ENCODE data around the gene MDN1. TPM values are rescaled to one million over a fixed set of nuclear protein-coding genes. Genes with fewer than 3 reads are reported as not detected.
A peak's percentile ranks its signal among the peaks of the same experiment; 100 is the strongest.

The MDN1 gene
- total and polyA plus RNA-seq, 8 donors = 24.6 to 42.2 (median 39.7) TPM

GRCh38 chr6:89596484-89596883, 223.1 kb downstream of the MDN1 start:
- H3K27ac ChIP-seq = no peak overlapping the region
- no peaks in the 10 kb centered on the region for H3K27me3 ChIP-seq
- DNase-seq (no peak), ATAC-seq (peak; percentile 38)
- intact Hi-C loops (cut with DNase I) = loop anchor here in 1 of 2 donors (5.0 kb wide), 1 partner anchor 164 kb away; the partner anchor contains the start of gene ANKRD6
- H3K36me3 ChIP-seq = no peaks in the 10 kb centered on the region
- no peaks in the 10 kb centered on the region for H3K4me1 ChIP-seq
- H3K9me3 ChIP-seq = no peaks in the 10 kb centered on the region
- no peak overlapping the region for H3K4me3 ChIP-seq
- TF ChIP-seq CTCF (IDR thresholded peaks at IDR 0.05) = no peak

GRCh38 chr6:89596056-89596455, 223.5 kb downstream of the MDN1 start:
- intact Hi-C loops (cut with DNase I) = loop anchor here in 1 of 2 donors (5.0 kb wide), 1 partner anchor 164 kb away; the partner anchor contains the start of gene ANKRD6
- DNase-seq (no peak), ATAC-seq (no peak)
- TF ChIP-seq CTCF (IDR thresholded peaks at IDR 0.05) = no peak
- no peaks in the 10 kb centered on the region for H3K9me3 ChIP-seq
- no peaks in the 10 kb centered on the region for H3K27me3 ChIP-seq
- no peaks in the 10 kb centered on the region for H3K36me3 ChIP-seq
- no peak overlapping the region for H3K4me3 ChIP-seq
- H3K4me1 ChIP-seq = no peaks in the 10 kb centered on the region
- H3K27ac ChIP-seq = no peak overlapping the region

Other genes with a start within 250 kb of the MDN1 start
- gene LYRM2, start 181.0 kb downstream of the MDN1 start, total RNA-seq = 10 to 100 TPM; 34.4 to 43.3 TPM
- 10 to 100 TPM; 38.1 to 46.4 (median 41.8) TPM for gene LYRM2, start 181.0 kb downstream of the MDN1 start, polyA plus RNA-seq (ENCODE audit: insufficient read length in 6 of 6)
- gene CASP8AP2, start 10.1 kb upstream of the MDN1 start, total RNA-seq = 10 to 100 TPM; 15.9 to 16.4 TPM
- 10 to 100 TPM; 21.7 to 30.0 (median 24.8) TPM for gene CASP8AP2, start 10.1 kb upstream of the MDN1 start, polyA plus RNA-seq (ENCODE audit: insufficient read length in 6 of 6)
- not detected for gene GJA10, start 74.7 kb upstream of the MDN1 start, total RNA-seq
- gene GJA10, start 74.7 kb upstream of the MDN1 start, polyA plus RNA-seq (ENCODE audit: insufficient read length in 6 of 6) = not detected